AG09319 (cell line): ENCODE results near the gene CST3.

Source experiments
- DNase-seq: peaks from one replicate; pipeline ENCODE4 v3.0.0-alpha.2; 2010; ENCODE audit warnings: low read depth; ENCODE audit errors: extremely low read depth
- TF ChIP-seq, protein P1 (sequence below): IDR thresholded peaks from 2 replicates; pipeline ENCODE4 v1.5.1; 2011; ENCODE audit warnings: low read depth, mild to moderate bottlenecking, inconsistent platforms, low read length, moderate library complexity

The CST3 gene

DNA sequence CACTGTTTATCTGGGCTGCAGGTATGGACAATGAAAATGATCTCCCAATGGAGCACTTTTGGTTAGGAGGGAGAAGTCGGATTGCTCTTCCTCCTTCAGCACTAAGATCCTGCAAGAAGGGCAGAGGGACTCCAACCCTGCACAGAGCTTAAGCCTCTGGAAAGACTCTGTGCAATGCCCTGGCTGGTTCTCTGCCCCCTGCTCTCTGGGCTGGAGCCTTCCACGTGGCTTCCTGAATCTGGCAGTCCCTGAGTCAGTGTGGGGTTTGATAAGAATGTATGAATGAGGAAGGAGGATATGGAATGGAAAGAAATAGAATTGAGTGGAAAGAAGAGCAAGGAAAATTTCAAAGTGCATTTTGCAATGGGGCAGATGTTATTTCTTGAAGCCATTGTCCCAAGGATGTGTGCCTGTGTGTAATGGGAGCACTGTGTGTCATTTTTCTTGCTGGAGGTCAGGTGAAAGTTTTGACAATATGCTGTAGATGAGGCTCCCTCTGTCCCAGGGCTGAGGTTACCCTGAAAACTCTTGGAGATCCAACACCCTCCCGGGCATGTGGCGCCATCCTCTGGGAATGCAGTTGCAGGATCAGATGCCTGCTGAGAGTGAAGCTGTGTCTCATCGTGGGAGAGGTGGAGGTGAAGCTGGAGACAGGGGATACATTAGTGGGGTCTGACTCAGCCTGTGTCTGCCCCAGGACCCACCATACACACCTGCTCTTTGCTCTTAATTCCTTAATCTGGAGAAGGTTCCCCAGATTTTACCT, 53.1 kb downstream of the CST3 start:
- DNase-seq = no peak

More for the DNA sequence above, 53.1 kb downstream of the CST3 start:
- TF ChIP-seq, protein P1, sequence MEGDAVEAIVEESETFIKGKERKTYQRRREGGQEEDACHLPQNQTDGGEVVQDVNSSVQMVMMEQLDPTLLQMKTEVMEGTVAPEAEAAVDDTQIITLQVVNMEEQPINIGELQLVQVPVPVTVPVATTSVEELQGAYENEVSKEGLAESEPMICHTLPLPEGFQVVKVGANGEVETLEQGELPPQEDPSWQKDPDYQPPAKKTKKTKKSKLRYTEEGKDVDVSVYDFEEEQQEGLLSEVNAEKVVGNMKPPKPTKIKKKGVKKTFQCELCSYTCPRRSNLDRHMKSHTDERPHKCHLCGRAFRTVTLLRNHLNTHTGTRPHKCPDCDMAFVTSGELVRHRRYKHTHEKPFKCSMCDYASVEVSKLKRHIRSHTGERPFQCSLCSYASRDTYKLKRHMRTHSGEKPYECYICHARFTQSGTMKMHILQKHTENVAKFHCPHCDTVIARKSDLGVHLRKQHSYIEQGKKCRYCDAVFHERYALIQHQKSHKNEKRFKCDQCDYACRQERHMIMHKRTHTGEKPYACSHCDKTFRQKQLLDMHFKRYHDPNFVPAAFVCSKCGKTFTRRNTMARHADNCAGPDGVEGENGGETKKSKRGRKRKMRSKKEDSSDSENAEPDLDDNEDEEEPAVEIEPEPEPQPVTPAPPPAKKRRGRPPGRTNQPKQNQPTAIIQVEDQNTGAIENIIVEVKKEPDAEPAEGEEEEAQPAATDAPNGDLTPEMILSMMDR = no peak
